MM.1S (cell line): Measurements from ENCODE around the gene TSPAN11.

ENCODE experiments used
- DNase-seq: peaks from one replicate; pipeline ENCODE4 v3.0.0-alpha.2; 2015
- H2AFZ ChIP-seq: fragments of 300-600 bp; sonication (generic); 2 replicates; pipeline ENCODE4 v1.6.0; 2016; ENCODE audit warnings: antibody characterized with exemption, low read length
- H3F3A ChIP-seq: fragments of 300-600 bp; sonication (generic); 2 replicates; pipeline ENCODE4 v1.6.1; 2016; ENCODE audit warnings: mild to moderate bottlenecking, antibody characterized with exemption, low read length, moderate library complexity, mixed read lengths; ENCODE audit not compliant: insufficient read depth
- H3K27ac ChIP-seq: fragments of 300-600 bp; sonication (generic); 2 replicates; pipeline ENCODE4 v1.5.1; 2016; ENCODE audit warnings: mild to moderate bottlenecking, low read length
- H3K27me3 ChIP-seq: fragments of 300-600 bp; sonication (generic); replicated peaks from 2 replicates; pipeline ENCODE4 v1.6.0; 2016; ENCODE audit warnings: low read length; ENCODE audit not compliant: insufficient read depth
- H3K36me3 ChIP-seq: fragments of 300-600 bp; sonication (generic); replicated peaks from 2 replicates; pipeline ENCODE4 v1.6.1; 2016; ENCODE audit warnings: mild to moderate bottlenecking, low read length, mixed read lengths; ENCODE audit not compliant: insufficient read depth
- H3K4me1 ChIP-seq: fragments of 300-600 bp; sonication (generic); 2 replicates; pipeline ENCODE4 v1.6.1; 2016; ENCODE audit warnings: low read length, mixed read lengths
- H3K4me2 ChIP-seq: fragments of 300-600 bp; sonication (generic); 2 replicates; pipeline ENCODE4 v1.6.0; 2016; ENCODE audit warnings: low read depth, low read length
- H3K4me3 ChIP-seq: fragments of 300-600 bp; sonication (generic); 2 replicates; pipeline ENCODE4 v1.5.1; 2016; ENCODE audit warnings: low read length, mixed read lengths
- H3K79me2 ChIP-seq: fragments of 300-600 bp; sonication (generic); 2 replicates; pipeline ENCODE4 v1.6.1; 2016; ENCODE audit warnings: mixed run types, low read length, mixed read lengths
- H3K9ac ChIP-seq: fragments of 300-600 bp; sonication (generic); 2 replicates; pipeline ENCODE4 v1.6.1; 2016; ENCODE audit warnings: low read length, mixed read lengths
- H3K9me2 ChIP-seq: fragments of 300-600 bp; sonication (generic); replicated peaks from 2 replicates; pipeline ENCODE4 v1.6.1; 2016; ENCODE audit warnings: mild to moderate bottlenecking, low read length, mixed read lengths; ENCODE audit not compliant: insufficient read depth
- H3K9me3 ChIP-seq: fragments of 300-600 bp; sonication (generic); replicated peaks from 2 replicates; pipeline ENCODE4 v1.6.1; 2016; ENCODE audit warnings: mild to moderate bottlenecking, low read length, mixed read lengths; ENCODE audit not compliant: insufficient read depth
- H4K20me1 ChIP-seq: fragments of 300-600 bp; sonication (generic); 2 replicates; pipeline ENCODE4 v1.6.1; 2016; ENCODE audit warnings: mild to moderate bottlenecking, low read length, moderate library complexity, mixed read lengths; ENCODE audit not compliant: insufficient read depth
- CTCF ChIP-seq: fragments of 300-600 bp; sonication (generic); IDR thresholded peaks from 2 replicates; pipeline ENCODE4 v1.5.1; 2016; ENCODE audit warnings: antibody characterized with exemption, low read length, mixed read lengths
- EZH2 ChIP-seq: fragments of 300-600 bp; sonication (generic); optimal IDR thresholded peaks from 2 replicates; pipeline ENCODE3; 2017; ENCODE audit warnings: low read depth, mild to moderate bottlenecking, antibody characterized with exemption, low read length, mixed read lengths
- EZH2phosphoT487 ChIP-seq: fragments of 300-600 bp; sonication (generic); IDR thresholded peaks from 2 replicates; pipeline ENCODE4 v1.6.1; 2018; ENCODE audit warnings: antibody characterized with exemption, low read length

The TSPAN11 gene

GRCh38 chr12:31041033-31041564 is 114.6 kb downstream of the TSPAN11 start:
- no peaks in the 10 kb centered on the region for H3K36me3 ChIP-seq
- H3K9me2 ChIP-seq, result no peaks in the 10 kb centered on the region
- H3K9ac ChIP-seq, result no peak overlapping the region
- H3K27me3 ChIP-seq, result no peaks in the 10 kb centered on the region
- H3K9me3 ChIP-seq, result no peaks in the 10 kb centered on the region
- no peak for DNase-seq
- no peak for TF ChIP-seq EZH2phosphoT487
- no peak for TF ChIP-seq EZH2
- no peak for TF ChIP-seq CTCF
- no peak overlapping the region for H3K4me2 ChIP-seq
- no peaks in the 10 kb centered on the region for H4K20me1 ChIP-seq
- no peak overlapping the region for H3K4me3 ChIP-seq
- H3K79me2 ChIP-seq, result no peaks in the 10 kb centered on the region
- no peak overlapping the region for H3K27ac ChIP-seq
- H3K4me1 ChIP-seq, result no peaks in the 10 kb centered on the region
- no peak overlapping the region for H2AFZ ChIP-seq
- H3F3A ChIP-seq, result no peaks in the 10 kb centered on the region
